ENCODE measurements around the gene KSR1. TPM values are rescaled to one million over a fixed set of nuclear protein-coding genes. Genes with fewer than 3 reads are reported as not detected.

Gene KSR1
- total RNA-seq, 1 donor from 2014 or later = 9.5 TPM

DNA sequence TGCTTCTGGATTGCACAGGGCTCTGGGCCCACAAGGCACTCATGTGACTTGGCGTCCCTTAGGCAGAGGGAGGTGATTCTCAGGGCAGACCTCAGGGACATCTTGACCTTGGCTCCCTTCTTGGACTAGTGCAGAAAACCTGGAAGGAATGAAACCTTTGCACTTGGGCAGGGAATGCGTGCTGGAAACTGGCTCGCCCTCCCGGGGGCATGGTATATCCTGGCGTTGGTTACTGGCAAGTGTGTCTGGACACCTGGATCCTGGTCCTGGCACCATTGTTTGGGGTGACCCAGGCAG, 111.3 kb downstream of the KSR1 start:
- intact Hi-C loops (cut with micrococcal nuclease) = no loop called here
- peaks cover 82% of the 10 kb centered on the region for H3K4me1 ChIP-seq

DNA sequence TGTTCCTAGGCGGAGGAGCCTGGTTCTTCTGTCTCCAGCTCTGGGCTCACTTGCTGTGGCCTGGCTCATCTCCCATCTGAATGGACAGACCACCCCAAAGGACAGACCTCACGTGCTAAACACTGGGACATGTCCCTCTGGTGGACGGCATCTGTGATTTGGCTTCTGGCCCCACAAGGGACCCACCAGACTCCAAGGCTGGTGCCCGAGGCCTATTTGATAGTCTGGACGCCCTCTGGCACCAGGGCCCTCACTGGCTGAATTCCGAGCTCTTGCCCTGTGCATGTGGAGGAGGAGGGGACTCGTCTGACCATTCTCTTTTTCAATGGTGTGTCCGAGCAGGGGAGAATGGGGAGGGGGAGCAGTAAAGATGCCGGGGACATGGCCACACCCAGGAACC, 112.0 kb downstream of the KSR1 start:
- Histone ChIP-seq H3K4me1 (peaks cover 76% of the 10 kb centered on the region), H3K9me3 (replicated peaks) (no peaks in the 10 kb centered on the region), H3K36me3 (no peaks in the 10 kb centered on the region), H3K27me3 (ENCODE audit: low read depth) (no peaks in the 10 kb centered on the region), H3K27ac (replicated peaks) (peak overlapping the region; percentile 30), H3K4me3 (no peak overlapping the region)
- intact Hi-C loops (cut with micrococcal nuclease) = no loop called here
- no peak for DNase-seq
- TF ChIP-seq, protein P1, sequence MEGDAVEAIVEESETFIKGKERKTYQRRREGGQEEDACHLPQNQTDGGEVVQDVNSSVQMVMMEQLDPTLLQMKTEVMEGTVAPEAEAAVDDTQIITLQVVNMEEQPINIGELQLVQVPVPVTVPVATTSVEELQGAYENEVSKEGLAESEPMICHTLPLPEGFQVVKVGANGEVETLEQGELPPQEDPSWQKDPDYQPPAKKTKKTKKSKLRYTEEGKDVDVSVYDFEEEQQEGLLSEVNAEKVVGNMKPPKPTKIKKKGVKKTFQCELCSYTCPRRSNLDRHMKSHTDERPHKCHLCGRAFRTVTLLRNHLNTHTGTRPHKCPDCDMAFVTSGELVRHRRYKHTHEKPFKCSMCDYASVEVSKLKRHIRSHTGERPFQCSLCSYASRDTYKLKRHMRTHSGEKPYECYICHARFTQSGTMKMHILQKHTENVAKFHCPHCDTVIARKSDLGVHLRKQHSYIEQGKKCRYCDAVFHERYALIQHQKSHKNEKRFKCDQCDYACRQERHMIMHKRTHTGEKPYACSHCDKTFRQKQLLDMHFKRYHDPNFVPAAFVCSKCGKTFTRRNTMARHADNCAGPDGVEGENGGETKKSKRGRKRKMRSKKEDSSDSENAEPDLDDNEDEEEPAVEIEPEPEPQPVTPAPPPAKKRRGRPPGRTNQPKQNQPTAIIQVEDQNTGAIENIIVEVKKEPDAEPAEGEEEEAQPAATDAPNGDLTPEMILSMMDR (IDR thresholded peaks at IDR 0.05; ENCODE audit: borderline replicate concordance) = no peak

More for the DNA sequence above, 111.3 kb downstream of the KSR1 start:
- no peak for DNase-seq
- Histone ChIP-seq H3K27me3 (ENCODE audit: low read depth) (no peaks in the 10 kb centered on the region), H3K27ac (replicated peaks) (no peak overlapping the region), H3K4me3 (no peak overlapping the region), H3K36me3 (no peaks in the 10 kb centered on the region), H3K9me3 (replicated peaks) (no peaks in the 10 kb centered on the region)
- TF ChIP-seq, protein P1 (IDR thresholded peaks at IDR 0.05; ENCODE audit: borderline replicate concordance) = no peak

DNA sequence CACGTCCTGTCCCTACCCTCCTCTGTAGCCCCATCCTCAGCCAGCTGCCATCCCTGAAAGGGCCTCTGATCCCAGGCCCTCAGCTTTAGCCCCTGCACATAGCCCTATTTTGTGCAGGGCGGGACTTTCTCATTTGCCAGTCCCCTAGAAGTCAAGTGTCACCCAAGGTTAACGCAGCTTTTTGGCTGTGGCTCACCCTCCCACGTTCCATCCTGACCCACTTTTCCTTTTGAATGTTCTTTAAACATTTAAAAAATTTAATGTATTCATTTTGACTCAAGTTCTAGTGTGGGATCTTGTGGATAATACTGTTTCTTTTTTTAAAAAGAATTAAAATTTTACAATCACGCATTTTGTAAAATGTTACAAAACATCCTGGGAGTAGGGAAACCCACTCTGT, 112.6 kb downstream of the KSR1 start:
- H3K27ac ChIP-seq (replicated peaks) = peak overlapping the region; percentile 30

DNA sequence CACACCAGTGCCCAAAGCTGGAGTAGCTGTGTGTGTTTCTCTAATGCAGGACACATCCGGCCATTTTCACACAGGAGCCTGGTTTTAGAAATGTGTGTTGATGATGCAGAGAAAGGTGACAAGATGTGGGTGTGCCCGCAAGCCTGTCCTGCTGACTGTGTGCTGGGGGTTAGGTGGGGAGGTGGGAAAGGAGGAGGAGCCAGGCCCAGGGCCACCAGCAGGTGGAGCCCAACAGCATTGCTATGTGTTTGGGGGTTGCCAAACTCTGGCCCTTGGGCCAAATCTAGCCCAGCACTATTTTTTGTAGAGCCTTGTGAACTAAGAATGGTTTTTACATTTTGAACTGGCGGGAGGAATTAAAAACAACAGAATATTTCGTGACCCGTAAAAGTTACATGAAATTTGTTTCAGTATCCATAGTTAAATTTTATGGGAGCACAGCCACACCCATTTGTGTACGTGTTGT, 113.0 kb downstream of the KSR1 start:
- Histone ChIP-seq H3K27ac (replicated peaks) (peak overlapping the region; percentile 30), H3K4me1 (peaks cover 67% of the 10 kb centered on the region), H3K36me3 (no peaks in the 10 kb centered on the region), H3K4me3 (no peak overlapping the region), H3K9me3 (replicated peaks) (no peaks in the 10 kb centered on the region), H3K27me3 (ENCODE audit: low read depth) (no peaks in the 10 kb centered on the region)
- TF ChIP-seq, protein P1 (IDR thresholded peaks at IDR 0.05; ENCODE audit: borderline replicate concordance) = peak; percentile 65
- DNase-seq = no peak
- intact Hi-C loops (cut with micrococcal nuclease) = no loop called here

More for the DNA sequence above, 112.6 kb downstream of the KSR1 start:
- intact Hi-C loops (cut with micrococcal nuclease) = no loop called here
- Histone ChIP-seq H3K4me1 (peaks cover 70% of the 10 kb centered on the region), H3K4me3 (no peak overlapping the region), H3K27me3 (ENCODE audit: low read depth) (no peaks in the 10 kb centered on the region), H3K9me3 (replicated peaks) (no peaks in the 10 kb centered on the region), H3K36me3 (no peaks in the 10 kb centered on the region)
- no peak for DNase-seq
- TF ChIP-seq, protein P1 (IDR thresholded peaks at IDR 0.05; ENCODE audit: borderline replicate concordance) = no peak

DNA sequence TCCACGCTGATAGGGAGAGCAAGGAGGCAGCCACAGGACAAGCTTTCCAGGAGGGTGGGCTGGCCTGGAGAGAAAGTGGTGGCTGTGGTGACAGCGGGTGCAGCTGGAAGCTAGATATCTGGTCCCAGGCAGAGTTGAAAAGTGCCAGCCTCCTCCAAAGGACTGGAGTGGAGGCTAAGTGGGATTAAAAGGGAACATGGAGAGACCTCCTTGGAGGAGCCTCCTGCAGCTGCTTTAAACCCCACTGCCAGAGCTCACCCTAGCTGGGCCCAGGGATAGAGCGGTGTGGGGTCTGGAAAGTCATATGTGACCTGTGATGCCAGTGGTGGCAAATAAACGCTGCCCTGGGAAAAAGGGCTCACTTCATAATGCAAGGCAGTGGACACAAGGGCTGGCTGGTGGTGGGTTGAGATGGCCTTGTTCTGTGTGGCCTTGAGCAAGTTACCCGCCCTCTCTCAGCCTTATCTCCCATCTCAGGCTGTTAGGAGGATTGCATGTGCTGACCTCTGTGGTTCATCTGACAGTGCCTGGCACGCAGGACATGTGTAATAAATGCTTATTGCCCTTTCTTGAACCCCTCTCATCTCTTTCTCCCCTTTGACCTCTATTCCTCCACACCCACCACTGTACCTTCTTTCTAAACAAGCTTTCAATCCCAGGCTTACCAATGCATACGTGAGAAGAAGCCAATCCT, 113.8 kb downstream of the KSR1 start:
- no peaks in the 10 kb centered on the region for H3K9me3 ChIP-seq (replicated peaks)
- H3K27ac ChIP-seq (replicated peaks) = peak overlapping the region; percentile 30
- no peaks in the 10 kb centered on the region for H3K27me3 ChIP-seq (ENCODE audit: low read depth)
- DNase-seq = no peak
- peaks cover 67% of the 10 kb centered on the region for H3K4me1 ChIP-seq
- no peak overlapping the region for H3K4me3 ChIP-seq
- H3K36me3 ChIP-seq = no peaks in the 10 kb centered on the region
- intact Hi-C loops (cut with micrococcal nuclease) = no loop called here
- TF ChIP-seq, protein P1 (IDR thresholded peaks at IDR 0.05; ENCODE audit: borderline replicate concordance) = no peak
